ENCODE data around the gene GDPD3.
"Not testable (repeated sequence)": the region's sequence is repeated elsewhere in the genome, so short reads cannot be mapped to it uniquely, and the experiment has no call there.

Gene GDPD3

DNA sequence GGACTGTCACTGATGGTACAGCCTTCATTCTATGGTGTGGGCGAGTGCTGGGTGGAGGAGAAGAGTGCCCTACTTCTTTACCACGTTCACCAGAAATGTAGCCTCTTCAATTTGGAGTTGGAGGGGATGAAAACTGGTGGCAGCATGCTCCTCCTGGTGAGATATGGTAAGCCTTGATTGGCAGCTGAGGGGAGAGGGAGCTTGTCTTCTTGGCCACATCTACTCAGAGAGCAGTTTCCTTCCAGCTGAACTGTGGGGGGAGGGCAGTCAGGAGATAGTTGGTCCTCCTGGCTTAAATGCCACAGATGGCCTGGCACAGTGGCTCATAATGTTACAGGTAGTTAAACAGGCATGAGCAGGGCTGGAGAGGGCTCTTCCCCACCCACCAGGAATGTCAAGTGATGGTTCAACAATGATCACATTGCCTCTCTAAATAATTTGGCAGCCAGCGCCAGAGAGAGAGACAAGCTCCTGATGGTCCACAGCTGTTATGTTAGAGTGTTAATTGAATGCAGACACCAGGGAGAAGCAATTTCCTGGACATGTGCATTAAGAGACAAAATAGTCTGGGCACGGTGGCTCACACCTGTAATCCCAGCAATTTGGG, 18.6 kb upstream of the GDPD3 start:
- no peak for DNase-seq (ENCODE audit: low read depth in 1 of 2, low spot score in 1 of 2)
- no peak for TF ChIP-seq SPI1 (IDR thresholded peaks at IDR 0.05; ENCODE audit: borderline replicate concordance, low read depth)
- TF ChIP-seq, protein P1, sequence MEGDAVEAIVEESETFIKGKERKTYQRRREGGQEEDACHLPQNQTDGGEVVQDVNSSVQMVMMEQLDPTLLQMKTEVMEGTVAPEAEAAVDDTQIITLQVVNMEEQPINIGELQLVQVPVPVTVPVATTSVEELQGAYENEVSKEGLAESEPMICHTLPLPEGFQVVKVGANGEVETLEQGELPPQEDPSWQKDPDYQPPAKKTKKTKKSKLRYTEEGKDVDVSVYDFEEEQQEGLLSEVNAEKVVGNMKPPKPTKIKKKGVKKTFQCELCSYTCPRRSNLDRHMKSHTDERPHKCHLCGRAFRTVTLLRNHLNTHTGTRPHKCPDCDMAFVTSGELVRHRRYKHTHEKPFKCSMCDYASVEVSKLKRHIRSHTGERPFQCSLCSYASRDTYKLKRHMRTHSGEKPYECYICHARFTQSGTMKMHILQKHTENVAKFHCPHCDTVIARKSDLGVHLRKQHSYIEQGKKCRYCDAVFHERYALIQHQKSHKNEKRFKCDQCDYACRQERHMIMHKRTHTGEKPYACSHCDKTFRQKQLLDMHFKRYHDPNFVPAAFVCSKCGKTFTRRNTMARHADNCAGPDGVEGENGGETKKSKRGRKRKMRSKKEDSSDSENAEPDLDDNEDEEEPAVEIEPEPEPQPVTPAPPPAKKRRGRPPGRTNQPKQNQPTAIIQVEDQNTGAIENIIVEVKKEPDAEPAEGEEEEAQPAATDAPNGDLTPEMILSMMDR (IDR thresholded peaks at IDR 0.05; ENCODE audit: insufficient read depth, low read length), result no peak
- TF ChIP-seq, protein P2, sequence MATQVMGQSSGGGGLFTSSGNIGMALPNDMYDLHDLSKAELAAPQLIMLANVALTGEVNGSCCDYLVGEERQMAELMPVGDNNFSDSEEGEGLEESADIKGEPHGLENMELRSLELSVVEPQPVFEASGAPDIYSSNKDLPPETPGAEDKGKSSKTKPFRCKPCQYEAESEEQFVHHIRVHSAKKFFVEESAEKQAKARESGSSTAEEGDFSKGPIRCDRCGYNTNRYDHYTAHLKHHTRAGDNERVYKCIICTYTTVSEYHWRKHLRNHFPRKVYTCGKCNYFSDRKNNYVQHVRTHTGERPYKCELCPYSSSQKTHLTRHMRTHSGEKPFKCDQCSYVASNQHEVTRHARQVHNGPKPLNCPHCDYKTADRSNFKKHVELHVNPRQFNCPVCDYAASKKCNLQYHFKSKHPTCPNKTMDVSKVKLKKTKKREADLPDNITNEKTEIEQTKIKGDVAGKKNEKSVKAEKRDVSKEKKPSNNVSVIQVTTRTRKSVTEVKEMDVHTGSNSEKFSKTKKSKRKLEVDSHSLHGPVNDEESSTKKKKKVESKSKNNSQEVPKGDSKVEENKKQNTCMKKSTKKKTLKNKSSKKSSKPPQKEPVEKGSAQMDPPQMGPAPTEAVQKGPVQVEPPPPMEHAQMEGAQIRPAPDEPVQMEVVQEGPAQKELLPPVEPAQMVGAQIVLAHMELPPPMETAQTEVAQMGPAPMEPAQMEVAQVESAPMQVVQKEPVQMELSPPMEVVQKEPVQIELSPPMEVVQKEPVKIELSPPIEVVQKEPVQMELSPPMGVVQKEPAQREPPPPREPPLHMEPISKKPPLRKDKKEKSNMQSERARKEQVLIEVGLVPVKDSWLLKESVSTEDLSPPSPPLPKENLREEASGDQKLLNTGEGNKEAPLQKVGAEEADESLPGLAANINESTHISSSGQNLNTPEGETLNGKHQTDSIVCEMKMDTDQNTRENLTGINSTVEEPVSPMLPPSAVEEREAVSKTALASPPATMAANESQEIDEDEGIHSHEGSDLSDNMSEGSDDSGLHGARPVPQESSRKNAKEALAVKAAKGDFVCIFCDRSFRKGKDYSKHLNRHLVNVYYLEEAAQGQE (IDR thresholded peaks at IDR 0.05; ENCODE audit: insufficient replicate concordance, low read depth), result no peak
- no peak for TF ChIP-seq GABPA (IDR thresholded peaks at IDR 0.05; ENCODE audit: low read depth)
- no peak for TF ChIP-seq POLR2AphosphoS5 (IDR thresholded peaks at IDR 0.05; ENCODE audit: low read depth)
- Histone ChIP-seq H3K4me3 (replicated peaks; ENCODE audit: insufficient read depth, low read length) (no peak overlapping the region), H3K27me3 (ENCODE audit: insufficient read depth, poor library complexity, severe bottlenecking) (no peaks in the 10 kb centered on the region), H3K27ac (replicated peaks) (no peak overlapping the region)

DNA sequence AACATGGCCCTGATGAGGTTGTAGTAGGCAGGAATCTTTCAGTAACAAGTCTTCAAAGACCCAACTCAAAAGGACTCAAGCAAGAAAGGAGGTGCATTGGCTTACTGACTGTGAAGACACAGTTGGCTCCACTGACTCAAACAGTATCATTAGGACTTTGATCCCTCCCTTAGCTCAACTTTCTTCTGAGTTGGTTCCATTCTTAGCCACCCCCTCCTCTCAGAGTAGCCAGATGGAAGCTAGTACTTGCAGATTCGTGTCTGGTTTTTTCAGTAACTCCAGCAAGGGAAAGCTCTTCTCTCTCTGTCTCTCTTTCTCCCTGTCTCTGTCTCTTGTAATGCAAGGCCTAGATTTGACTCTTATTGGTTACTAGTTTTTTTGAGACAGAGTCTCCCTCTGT, 14.7 kb upstream of the GDPD3 start:
- DNase-seq (ENCODE audit: low read depth in 1 of 2, low spot score in 1 of 2), result no peak
- Histone ChIP-seq H3K4me3 (replicated peaks; ENCODE audit: insufficient read depth, low read length) (no peak overlapping the region), H3K27ac (replicated peaks) (no peak overlapping the region), H3K27me3 (ENCODE audit: insufficient read depth, poor library complexity, severe bottlenecking) (no peaks in the 10 kb centered on the region)
- TF ChIP-seq, protein P2 (IDR thresholded peaks at IDR 0.05; ENCODE audit: insufficient replicate concordance, low read depth), result no peak
- TF ChIP-seq, protein P1 (IDR thresholded peaks at IDR 0.05; ENCODE audit: insufficient read depth, low read length), result no peak
- TF ChIP-seq POLR2AphosphoS5 (IDR thresholded peaks at IDR 0.05; ENCODE audit: low read depth) (no peak), GABPA (IDR thresholded peaks at IDR 0.05; ENCODE audit: low read depth) (no peak), SPI1 (IDR thresholded peaks at IDR 0.05; ENCODE audit: borderline replicate concordance, low read depth) (no peak)

DNA sequence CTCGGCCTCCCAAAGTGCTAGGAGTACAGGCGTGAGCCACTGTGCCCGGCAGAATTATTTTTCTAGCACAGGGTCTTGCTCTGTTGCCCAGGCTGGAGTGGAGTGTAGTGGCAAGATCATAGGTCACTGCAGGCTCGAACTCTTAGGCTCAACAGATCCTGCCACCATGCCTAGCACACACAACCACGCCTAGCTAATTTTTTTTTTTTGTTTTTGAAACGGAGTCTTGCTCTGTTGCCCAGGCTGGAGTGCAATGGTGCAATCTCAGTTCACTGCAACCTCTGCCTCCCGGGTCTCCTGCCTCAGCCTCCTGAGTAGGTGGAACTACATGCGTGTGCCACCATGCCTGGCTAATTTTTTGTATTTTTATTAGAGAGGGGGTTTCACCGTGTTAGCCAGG, 12.4 kb upstream of the GDPD3 start:
- H3K4me3 ChIP-seq (replicated peaks; ENCODE audit: insufficient read depth, low read length); DNase-seq (ENCODE audit: low read depth in 1 of 2, low spot score in 1 of 2); H3K27ac ChIP-seq (replicated peaks); H3K27me3 ChIP-seq (ENCODE audit: insufficient read depth, poor library complexity, severe bottlenecking): not testable (repeated sequence)

DNA sequence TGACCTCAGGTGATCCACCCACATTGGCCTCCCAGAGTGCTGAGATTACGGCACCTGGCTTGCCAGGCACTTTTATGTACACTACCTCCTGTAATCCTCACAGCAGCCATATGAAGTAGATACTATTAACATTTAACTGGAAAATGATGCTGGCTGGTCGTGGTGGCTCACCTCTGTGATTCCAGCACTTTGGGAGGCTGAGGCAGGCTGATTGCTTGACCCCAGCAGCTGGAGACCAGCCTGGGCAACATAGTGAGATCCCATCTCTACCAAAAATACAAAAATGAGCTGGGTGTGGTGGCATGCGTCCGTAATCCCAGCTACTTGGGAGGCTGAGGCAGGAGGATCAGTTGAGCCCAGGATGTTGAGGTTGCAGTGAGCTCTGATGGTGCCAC, 11.6 kb upstream of the GDPD3 start:
- no peak overlapping the region for H3K27ac ChIP-seq (replicated peaks)
- no peaks in the 10 kb centered on the region for H3K27me3 ChIP-seq (ENCODE audit: insufficient read depth, poor library complexity, severe bottlenecking)
- DNase-seq (ENCODE audit: low read depth in 1 of 2, low spot score in 1 of 2), result no peak
- TF ChIP-seq SPI1 (IDR thresholded peaks at IDR 0.05; ENCODE audit: borderline replicate concordance, low read depth), result no peak
- H3K4me3 ChIP-seq (replicated peaks; ENCODE audit: insufficient read depth, low read length), result no peak overlapping the region

DNA sequence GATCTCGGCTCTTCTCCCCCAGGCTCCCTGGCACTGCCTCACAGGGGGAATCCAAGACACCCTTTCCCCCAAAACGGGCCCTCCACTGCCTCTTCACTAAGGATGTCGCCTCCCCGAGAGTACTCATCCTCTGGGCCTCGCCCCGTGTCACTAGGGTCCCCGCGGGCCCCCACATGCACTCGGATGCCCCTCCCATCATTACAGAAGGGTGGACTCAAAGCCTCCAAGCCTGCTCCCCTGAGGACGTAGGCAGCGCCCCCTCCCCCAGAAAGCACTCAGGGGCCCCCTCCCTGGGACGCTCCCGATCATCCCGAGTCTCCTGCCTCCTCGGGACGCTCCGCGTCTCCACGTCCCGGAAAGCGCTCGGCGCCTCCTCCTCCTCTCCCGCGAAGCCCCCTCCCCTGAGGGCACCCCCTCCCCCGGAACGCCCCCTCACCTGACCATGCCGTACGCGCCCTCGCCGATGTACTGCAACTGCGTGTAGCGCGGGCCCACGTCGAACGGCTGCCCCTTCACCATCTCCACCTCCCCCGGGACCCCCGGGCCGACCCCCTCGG, 9.3 kb upstream of the GDPD3 start:
- Histone ChIP-seq H3K4me3 (replicated peaks; ENCODE audit: insufficient read depth, low read length) (peak overlapping the region; percentile 81), H3K27me3 (ENCODE audit: insufficient read depth, poor library complexity, severe bottlenecking) (no peaks in the 10 kb centered on the region), H3K27ac (replicated peaks) (peak overlapping the region; percentile 30; the same call in 1 of the 2 replicates)
- TF ChIP-seq SPI1 (IDR thresholded peaks at IDR 0.05; ENCODE audit: borderline replicate concordance, low read depth), result no peak
- no peak for TF ChIP-seq POLR2AphosphoS5 (IDR thresholded peaks at IDR 0.05; ENCODE audit: low read depth)
- TF ChIP-seq, protein P2 (IDR thresholded peaks at IDR 0.05; ENCODE audit: insufficient replicate concordance, low read depth), result no peak
- TF ChIP-seq, protein P1 (IDR thresholded peaks at IDR 0.05; ENCODE audit: insufficient read depth, low read length), result no peak
- no peak for TF ChIP-seq GABPA (IDR thresholded peaks at IDR 0.05; ENCODE audit: low read depth)
- no peak for DNase-seq (ENCODE audit: low read depth in 1 of 2, low spot score in 1 of 2)

Data from HL-60 (cell line).